GM18909 (cell line): ENCODE results near the gene CHADL.
A peak's percentile ranks its signal among the peaks of the same experiment; 100 is the strongest.

Experiments used
- ATAC-seq: cut with Tn5 transposase; IDR thresholded peaks from one replicate; pipeline ENCODE4 v1.9.1; 2021; ENCODE audit warnings: mild to moderate bottlenecking; ENCODE audit not compliant: unreplicated experiment, poor library complexity

CHADL gene, protein sequence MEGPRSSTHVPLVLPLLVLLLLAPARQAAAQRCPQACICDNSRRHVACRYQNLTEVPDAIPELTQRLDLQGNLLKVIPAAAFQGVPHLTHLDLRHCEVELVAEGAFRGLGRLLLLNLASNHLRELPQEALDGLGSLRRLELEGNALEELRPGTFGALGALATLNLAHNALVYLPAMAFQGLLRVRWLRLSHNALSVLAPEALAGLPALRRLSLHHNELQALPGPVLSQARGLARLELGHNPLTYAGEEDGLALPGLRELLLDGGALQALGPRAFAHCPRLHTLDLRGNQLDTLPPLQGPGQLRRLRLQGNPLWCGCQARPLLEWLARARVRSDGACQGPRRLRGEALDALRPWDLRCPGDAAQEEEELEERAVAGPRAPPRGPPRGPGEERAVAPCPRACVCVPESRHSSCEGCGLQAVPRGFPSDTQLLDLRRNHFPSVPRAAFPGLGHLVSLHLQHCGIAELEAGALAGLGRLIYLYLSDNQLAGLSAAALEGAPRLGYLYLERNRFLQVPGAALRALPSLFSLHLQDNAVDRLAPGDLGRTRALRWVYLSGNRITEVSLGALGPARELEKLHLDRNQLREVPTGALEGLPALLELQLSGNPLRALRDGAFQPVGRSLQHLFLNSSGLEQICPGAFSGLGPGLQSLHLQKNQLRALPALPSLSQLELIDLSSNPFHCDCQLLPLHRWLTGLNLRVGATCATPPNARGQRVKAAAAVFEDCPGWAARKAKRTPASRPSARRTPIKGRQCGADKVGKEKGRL

DNA sequence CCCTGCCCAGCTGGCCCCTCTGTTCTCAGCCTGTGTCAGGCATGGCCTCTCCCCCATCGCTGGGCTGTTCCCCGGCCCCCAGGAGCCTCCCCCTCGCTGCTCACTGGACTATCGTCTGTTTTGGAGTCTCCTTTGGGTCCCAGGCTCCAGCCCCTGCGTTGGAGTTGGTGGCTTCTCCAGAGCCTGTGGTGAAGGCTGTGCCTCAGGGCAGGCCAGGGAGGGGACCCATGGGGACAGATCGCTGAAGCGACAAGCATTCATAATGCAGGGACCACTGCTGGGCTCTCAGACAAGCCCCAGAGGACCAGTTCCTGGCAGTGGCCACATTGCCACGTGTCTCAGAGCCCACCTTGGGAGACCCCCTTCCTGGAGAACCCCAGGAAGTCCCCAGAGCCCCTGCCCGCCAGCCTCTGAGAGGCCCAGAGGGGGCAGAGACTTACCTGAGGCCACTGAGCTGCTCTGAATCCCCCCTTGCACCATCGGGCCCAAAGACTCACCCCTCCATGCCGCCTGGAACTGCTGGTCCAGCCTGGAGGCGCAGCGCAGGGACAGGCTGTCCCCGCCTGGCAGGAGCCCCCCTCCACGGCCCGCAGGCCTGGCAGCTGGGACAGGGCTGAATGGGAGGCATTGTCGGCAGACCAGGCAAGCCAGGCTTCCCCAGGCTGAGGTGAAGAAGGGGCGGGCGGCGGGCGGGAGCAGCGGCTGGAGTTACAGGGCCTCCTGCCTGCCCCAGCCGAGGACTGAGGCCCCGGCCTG, at the start of gene CHADL:
TSS of gene CHADL (minus strand) at position 555 of the 756 bp plus-strand sequence. CDS start at position 505, 50 bp downstream.
- ATAC-seq: no peak

DNA sequence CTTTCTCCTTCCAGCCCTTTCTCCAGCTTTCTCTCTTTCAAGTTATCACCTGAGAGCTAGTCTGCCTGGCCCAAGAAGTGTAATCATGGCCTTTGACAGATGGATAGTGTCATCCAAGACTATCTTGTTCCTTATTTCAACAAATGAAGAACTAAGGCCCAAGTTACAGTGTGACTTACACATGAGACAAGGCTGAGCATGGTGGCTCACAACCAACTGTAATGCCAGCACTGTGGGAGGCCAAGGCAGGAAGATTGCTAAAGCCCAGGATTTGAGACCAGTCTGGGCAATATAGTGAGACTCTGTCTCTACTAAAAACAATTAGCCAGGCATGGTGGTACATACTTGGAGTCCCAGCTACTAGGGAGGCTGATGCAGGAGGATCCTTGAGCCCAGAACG, 48.9 kb upstream of the CHADL start:
- ATAC-seq: no peak

DNA sequence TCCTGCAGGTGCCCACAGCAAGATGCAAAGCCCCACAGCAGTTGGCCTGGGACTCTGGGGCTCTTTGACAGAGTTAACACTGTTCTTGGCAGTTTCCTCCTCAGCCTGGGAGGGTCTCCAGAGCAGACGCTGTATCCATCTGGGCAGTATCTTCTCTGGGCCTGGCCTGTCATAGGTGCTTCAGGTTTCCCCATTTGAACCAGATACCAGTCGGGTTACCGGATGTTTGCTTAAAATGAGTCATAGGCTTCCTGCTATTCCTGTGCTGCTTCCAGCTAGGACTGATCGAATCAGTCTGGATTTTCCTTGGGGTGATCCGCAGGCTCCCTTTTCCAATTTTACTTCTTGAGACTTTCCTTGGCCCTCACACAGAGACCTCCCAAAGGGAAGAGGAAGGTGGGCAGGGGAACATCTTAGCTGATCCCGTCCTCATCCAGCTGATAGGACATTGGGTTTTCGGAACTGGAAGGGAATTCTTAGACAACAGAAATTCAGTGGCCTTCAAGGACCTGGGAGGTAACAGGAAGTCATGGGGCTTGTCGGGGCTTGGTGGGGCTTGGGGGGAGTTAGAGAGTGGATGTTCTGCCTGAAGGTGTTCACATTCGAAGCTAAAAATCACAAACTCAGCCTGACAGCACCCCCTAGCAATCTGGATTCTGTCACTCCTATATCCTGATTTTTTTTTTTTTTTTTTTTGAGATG, 47.7 kb upstream of the CHADL start:
- no peak for ATAC-seq

DNA sequence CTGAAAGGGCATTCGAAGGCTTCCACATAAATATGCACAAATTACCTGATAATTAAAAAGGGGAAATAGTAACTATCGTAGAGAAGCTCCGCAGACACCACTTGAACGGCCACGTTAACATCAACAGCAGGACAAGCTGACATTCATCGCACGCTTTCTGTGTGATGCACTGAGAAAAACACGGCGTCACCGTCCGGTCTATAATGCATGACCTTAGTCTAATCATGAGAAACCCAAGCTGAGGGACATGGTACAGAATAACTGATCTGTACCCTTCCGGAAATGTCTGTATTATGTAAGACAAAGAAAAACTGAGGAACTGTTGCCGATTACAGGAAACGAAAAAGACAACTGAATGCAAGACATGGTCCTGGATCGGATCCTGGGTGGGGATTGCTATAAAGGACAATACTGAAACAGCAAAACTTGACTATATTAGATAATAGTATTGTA, 45.9 kb upstream of the CHADL start:
- ATAC-seq: peak; percentile 22

DNA sequence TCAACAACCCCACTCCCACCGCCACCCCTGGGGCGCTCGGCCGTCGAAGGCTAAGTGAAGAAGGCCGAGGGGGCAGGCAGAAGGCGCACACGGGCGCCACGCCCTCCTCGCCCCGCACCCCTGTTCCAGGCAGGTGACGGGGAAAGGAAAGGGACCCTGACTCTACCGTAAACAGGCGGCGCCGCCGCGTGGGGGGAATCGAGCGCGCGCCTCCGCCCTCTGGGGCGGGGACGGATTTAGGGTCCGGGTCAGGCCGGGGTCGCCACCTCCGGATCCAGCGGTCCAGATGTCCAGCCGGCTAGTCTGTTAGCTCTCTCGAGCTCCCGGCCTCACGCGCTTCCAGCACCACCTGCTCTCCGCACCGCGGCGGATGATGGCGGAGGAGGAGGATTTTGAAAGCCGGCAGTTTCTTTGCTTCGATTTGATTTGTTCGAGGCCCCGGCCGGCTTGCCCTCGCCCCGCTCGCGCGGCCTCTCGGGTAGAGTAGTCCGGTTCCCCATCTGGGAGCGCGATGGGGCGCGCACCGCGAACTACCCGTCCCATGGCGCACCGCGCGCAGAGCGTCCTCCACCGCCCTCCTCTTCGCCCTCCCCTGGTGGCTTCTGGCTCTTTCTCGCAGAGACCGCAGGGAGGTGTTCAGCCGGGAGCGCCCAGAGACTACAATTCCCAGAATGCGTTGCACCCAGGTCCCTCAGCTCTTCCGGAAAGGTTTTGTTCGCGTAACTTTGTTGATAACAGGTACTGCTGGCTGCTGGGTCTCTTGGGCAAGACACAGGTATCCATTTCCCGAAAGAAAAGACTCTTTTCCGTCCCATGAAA, 45.3 kb upstream of the CHADL start, which contains the start of gene RANGAP1:
TSS of gene RANGAP1 (minus strand) at position 368 of the 819 bp plus-strand sequence. CDS start 5,143 bp downstream, outside the sequence.
- peak; percentile 95 for ATAC-seq

DNA sequence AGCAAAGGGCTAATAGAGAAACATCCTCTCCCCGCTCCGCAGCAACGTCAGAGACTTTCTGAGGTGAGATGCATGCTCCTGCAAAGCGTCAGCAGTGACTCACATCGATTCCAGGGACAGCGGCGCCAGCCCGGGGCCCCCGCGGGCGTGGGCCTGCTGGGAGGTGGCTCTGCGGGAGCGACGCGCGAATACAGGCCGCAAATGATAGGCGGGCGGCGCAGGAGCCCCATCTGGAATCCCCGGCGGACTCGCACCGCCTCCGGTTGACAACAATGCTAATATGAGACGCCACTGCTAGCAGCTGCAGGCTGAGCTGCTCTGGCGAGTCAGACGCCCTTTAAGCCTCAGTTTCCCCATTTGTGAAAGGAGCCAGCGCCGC, 44.7 kb upstream of the CHADL start:
- ATAC-seq: no peak

DNA sequence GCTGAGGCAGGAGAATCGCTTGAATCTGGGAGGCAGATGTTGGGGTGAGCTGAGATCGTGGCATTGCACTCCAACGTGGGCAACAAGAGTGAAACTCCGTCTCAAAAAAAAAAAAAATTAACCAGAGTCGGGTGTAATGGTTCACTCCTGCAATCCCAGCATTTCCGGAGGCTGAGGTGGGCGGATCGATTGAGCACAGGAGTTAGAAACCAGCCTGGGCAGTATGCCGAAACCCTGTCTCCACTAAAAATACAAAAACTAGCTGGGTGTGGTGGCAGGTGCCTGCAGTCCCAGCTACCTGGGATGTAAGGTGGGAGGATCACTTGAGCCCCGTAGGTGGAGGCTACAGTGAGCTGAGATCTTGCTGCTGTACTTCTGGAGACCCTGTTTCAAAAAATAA, 43.7 kb upstream of the CHADL start:
- ATAC-seq: no peak

DNA sequence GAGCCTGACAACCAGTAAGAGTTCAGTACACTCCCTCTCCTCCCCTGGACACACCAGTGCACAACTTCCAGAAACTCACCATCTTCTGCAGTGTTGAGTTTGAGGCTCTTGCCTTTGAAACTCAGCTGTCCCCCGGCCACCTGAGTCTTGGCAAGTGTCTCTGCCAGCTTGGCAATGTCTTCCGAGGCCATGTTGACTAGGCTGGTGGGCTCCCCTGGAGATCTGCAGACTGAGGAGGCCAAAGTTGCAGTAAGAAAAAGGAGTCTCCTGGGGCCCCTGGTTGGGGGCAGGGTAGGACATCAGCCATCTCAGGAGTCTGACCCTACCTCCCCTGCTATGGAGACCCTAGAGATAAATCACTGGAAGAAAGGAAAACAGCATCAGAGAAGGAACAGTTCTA, 40.1 kb upstream of the CHADL start:
- no peak for ATAC-seq

DNA sequence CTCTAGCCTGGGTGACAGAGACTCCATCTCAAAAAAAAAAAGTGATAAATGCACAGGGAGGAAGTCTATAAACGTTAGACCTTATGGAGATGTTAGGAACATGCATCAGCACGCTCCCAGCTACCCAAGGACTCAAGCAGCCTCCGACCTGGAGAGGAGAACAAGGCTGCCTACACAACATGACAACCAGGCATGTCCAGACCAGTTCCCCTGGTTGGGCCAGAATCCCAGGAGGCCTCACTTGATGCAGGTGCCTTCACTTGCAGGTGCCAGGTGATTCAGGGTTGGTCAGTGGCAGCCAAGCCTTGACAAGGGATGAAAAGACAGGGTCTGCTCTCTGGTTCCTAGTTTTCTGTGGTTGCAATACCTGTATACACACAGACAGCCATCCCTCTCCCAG, 39.3 kb upstream of the CHADL start:
- ATAC-seq: no peak

DNA sequence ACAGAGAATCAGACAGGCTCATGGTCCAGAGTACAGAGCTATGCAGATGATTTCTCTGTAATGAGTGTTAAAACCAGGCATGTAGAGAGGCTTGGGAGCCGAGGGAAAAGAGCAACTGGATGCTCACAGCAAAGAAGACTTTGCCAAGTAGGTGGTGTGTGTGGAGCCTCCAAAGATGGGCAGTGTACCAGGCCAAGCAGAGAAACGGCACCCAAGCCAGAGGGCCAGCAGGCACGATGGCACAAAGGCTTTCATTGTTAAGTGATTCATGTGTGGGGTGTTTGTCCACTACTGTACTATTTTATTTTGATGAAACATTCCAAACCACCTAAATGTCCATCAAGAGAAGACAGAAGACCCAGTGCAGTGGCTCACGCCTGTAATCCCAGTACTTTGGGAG, 34.1 kb upstream of the CHADL start:
- no peak for ATAC-seq

DNA sequence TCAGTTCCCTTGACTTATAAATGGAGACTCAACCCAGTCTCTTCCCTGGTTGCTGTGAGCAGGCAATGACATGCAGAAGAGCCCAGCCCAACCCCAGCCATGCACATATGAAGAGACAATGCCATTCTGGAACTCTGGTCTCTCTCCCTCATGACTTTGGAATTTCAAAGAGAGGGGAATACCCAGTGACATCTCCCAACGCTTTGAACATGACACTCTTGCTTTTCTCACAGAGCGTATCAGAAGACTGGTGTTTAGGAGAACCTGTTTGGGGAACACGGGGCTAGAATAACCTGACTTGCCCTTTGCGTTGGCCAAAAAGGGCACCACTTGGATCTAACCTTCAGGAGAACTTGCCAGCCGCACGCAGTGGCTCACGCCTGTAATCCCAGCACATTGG, 32.4 kb upstream of the CHADL start:
- no peak for ATAC-seq

DNA sequence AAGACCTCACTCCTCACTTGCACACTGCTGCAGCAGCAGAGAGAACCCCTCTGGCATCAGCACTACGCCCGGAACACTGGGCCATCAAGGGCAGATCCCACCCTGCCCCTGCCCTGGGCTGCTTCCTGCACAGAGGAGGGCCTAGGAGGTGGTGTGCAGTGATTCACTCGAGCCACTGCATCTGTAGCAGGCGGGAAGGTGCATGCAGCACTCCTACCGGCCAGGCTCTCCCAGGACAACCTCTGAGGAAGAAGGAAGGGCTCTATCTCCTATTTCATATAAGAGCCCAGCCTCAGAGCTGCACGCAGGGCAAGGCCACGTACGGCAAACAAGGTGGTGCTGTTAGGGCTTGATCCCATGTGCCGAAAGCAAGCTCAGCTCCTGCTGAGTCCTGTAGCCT, 31.1 kb upstream of the CHADL start:
- ATAC-seq: no peak

DNA sequence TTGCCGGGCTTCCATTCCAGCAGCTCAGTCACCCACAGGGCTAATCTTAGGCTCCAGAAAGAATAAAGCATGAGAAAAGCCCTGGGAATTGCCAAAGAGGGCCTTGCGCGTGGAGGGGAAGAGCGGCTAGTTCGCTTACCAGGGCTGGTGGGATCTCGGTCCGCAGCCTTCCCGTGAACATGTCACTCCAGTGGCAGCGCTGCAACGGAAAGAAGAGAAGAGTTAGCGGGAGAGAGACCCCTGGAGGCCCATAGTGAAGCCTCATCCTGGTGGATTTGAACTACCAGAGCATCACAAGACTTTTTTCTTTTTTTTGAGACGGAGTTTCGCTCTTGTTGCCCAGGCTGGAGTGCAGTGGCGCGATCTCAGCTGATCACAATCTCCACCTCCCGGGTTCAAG, 27.2 kb upstream of the CHADL start:
- no peak for ATAC-seq

DNA sequence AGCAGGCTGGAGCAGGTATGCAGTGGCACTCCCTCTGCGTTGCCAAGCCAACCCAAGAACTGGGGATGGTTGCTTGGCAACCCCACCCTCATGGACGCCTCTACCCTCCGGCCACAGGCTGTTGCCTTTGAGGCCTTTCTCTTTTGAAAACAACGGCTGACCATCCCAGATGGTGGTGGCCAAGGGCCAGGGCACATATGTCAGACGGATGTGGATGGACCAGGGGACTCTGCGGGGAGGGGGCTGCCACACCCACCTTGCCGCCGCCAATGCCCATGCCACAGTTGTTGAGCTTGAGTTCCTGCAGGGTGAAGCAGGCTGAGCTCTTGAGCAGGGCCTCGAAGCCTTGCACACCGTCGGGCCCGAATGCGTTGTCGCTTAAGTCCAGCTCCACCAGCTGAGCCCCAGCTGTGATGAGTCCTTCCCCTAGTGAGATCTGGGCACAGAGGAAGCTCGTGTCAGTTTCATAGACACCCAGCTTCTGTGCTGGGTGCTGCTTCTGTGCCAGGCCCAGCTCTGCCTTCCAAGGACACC, 23.7 kb upstream of the CHADL start:
- no peak for ATAC-seq

DNA sequence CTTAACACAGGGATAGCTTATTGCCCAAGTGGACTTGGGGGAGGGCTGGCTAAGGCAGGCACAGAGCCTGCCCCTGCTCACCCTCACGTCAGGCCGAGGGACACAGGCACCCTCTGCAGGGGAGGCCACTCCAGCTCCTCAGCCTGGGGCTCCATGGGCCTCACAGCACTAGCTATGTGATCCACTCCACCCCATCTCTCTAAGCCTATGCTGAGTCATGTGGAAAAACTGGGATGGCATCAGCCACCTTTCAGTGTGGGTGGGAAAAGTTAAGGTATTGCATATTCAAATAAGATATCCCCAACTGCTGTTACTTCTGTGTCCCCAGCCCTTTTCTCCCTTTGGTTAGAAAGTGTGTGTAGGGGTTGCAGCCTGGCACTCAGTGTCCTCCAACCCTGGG, 23.0 kb upstream of the CHADL start:
- ATAC-seq: no peak

DNA sequence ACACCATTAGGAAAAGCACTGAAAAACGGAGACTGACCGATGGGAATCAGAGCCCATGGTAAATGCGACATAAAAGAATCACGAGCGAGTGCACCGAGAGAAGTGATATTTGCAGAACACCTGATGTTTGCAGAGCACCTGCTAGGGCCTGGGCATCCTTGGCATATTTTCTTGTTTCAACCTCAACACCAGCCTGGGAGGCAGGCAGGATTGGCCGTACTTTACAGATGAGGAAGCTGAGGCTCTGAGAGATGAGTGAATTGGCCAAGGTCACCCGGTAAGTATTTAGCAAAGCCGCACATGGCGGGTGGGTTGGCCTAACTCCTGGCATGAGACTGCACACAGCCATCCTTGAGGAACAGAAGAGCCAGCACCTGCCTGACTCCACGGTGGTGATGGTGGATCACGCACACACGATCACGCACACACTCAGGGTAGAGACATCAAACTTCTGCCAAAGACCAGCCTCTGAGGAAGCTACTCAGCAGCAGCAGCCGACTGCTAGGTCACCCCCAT, 21.6 kb upstream of the CHADL start:
- ATAC-seq: no peak

DNA sequence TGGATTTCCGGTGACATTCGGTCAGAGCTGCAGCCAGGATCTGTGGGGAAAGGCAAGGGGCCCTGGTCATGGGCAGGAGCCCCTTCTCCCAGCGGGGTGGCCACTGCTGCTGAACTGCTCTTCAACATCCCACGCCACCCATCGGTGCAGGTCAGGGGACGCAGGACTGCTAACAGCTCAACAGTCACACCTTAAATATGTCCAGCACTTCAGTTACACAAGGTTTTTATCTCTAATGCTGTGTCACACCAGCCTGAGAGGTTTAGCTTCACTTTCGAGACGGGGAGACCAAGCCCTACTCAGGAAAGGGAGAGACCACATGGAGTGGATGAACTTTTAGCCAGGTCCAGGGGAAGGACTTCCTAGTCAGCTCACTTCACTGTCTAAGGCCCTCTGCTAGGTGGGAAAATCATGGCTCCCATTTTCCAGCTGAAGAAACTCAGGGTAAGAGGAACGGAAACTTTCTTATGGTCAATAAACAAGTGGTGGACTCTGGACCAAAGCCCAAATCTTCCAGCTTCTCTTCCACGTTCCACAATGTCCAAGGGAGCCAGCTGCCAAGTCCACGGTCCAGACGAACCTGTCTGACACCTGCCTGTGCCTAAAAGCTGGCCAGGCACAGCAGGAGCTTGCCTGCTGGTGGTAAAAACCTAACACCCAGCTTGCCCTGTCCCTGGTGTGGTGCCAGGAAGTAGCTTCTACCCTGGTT, 21.0 kb upstream of the CHADL start:
- ATAC-seq: no peak

DNA sequence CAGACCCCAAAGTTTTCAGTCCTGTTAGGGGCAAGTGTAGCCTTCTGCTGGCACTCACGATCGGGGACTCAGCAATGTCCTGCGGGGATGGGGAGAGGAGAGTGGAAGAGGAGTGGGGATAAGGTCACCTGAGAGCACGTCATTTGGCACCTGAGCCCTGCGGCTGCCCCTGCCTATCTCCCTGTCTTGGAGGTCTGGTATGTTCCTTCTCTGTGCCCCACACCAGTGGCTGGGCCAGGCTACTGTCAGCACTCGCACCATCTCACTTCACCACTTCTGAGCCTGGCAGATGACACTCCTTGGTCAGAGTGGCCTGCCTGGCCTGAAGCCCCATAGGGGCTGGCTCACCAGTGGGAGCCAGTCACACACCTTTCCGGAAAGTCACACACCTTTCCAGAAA, 20.1 kb upstream of the CHADL start:
- ATAC-seq: no peak
